Peyer's patch (tissue), 4 donors: ENCODE results near the gene CDK5. TPM values are rescaled to one million over a fixed set of nuclear protein-coding genes. Genes with fewer than 3 reads are reported as not detected.

Experiments
- DNase-seq, 3 donors: peaks; one replicate each; pipeline ENCODE4 v3.0.0-alpha.2; 2017 to 2019
- H3K27ac ChIP-seq, 4 donors: fragments of 200-600 bp; sonication (generic); one replicate each; pipeline ENCODE4 v1.5.1; 2016 to 2019
- H3K27me3 ChIP-seq, 2 donors: fragments of 200-600 bp; sonication (generic); one replicate each; pipeline ENCODE4 v1.5.1; 2019
- H3K36me3 ChIP-seq, 3 donors: fragments of 200-600 bp; sonication (generic); one replicate each; pipeline ENCODE4 v1.5.1; 2016 to 2019
- H3K4me1 ChIP-seq, 4 donors: fragments of 200-600 bp; sonication (generic); one replicate each; pipeline ENCODE4 v1.5.1; 2016 to 2019
- H3K4me3 ChIP-seq, 4 donors: fragments of 200-600 bp; sonication (generic); 1 replicate in 3 of 4; 2 replicates in 1 of 4; pipeline ENCODE4 v1.5.1; 2016 to 2019; ENCODE audit warnings: mild to moderate bottlenecking in 1 of 4
- H3K9me3 ChIP-seq, 4 donors: fragments of 200-600 bp; sonication (generic); one replicate each; pipeline ENCODE4 v1.5.1; 2016 to 2019; ENCODE audit warnings: mild to moderate bottlenecking in 1 of 4
- CTCF ChIP-seq, 6 experiments: fragments of 450-650 bp in 4 of 6; fragments of 200-600 bp in 2 of 6; sonication (generic) in 1 of 6; IDR thresholded peaks; one replicate each; pipeline ENCODE4 v1.5.1; 2017 to 2019; ENCODE audit warnings: antibody characterized with exemption in 6 of 6, mild to moderate bottlenecking in 3 of 6, moderate library complexity in 1 of 6
- POLR2A ChIP-seq, 2 donors: fragments of 450-650 bp; IDR thresholded peaks; one replicate each; pipeline ENCODE4 v1.5.1; 2017; ENCODE audit warnings: antibody characterized with exemption in 2 of 2, mild to moderate bottlenecking in 2 of 2, moderate library complexity in 2 of 2
- total RNA-seq, 4 donors: library from RNA; depleted of rRNA; stranded (reverse); fragments of >200 nt; gene quantifications; one replicate each; pipeline ENCODE4 v1.1.0, GENCODE V29; 2016

Gene CDK5
- total RNA-seq, 4 donors from 2014 or later: 6.9 to 15.4 (median 13.8) TPM

- TF ChIP-seq CTCF (IDR thresholded peaks at IDR 0.05): no peak
- TF ChIP-seq POLR2A (IDR thresholded peaks at IDR 0.05): no peak
- Histone ChIP-seq H3K27me3 (no peaks in the 10 kb centered on the region), H3K4me1 (peaks cover 0 to 13% (median 5%) of the 10 kb centered on the region in 4 donors), H3K27ac (no peak overlapping the region), H3K36me3 (peaks cover 0 to 35% (median 0%) of the 10 kb centered on the region in 3 donors), H3K4me3 (no peak overlapping the region), H3K9me3 (no peaks in the 10 kb centered on the region)
- no peak for DNase-seq
Measured at GRCh38 chr7:151035902-151036301, 21.8 kb downstream of the CDK5 start.

- Histone ChIP-seq H3K27ac (no peak overlapping the region), H3K36me3 (peaks cover 0 to 35% (median 0%) of the 10 kb centered on the region in 3 donors), H3K4me3 (no peak overlapping the region), H3K27me3 (no peaks in the 10 kb centered on the region), H3K9me3 (no peaks in the 10 kb centered on the region), H3K4me1 (peaks cover 0 to 13% (median 5%) of the 10 kb centered on the region in 4 donors)
- no peak for DNase-seq
- TF ChIP-seq CTCF (IDR thresholded peaks at IDR 0.05): no peak
- no peak for TF ChIP-seq POLR2A (IDR thresholded peaks at IDR 0.05)
Measured at GRCh38 chr7:151035026-151035717, 22.5 kb downstream of the CDK5 start.

- Histone ChIP-seq H3K4me1 (peaks cover 0 to 8% (median 3%) of the 10 kb centered on the region in 4 donors), H3K27me3 (no peaks in the 10 kb centered on the region), H3K9me3 (no peaks in the 10 kb centered on the region), H3K36me3 (peaks cover 0 to 35% (median 0%) of the 10 kb centered on the region in 3 donors), H3K27ac (no peak overlapping the region), H3K4me3 (no peak overlapping the region)
- no peak for DNase-seq
- no peak for TF ChIP-seq POLR2A (IDR thresholded peaks at IDR 0.05)
- no peak for TF ChIP-seq CTCF (IDR thresholded peaks at IDR 0.05)
Measured at GRCh38 chr7:151034312-151035025, 23.2 kb downstream of the CDK5 start.

- TF ChIP-seq POLR2A (IDR thresholded peaks at IDR 0.05) (no peak), CTCF (IDR thresholded peaks at IDR 0.05) (no peak)
- no peak for DNase-seq
- Histone ChIP-seq H3K4me1 (peaks cover under 1 to 5% (median 3%) of the 10 kb centered on the region in 4 donors), H3K9me3 (no peaks in the 10 kb centered on the region), H3K36me3 (peaks cover 0 to 35% (median 0%) of the 10 kb centered on the region in 3 donors), H3K27me3 (no peaks in the 10 kb centered on the region), H3K4me3 (no peak overlapping the region), H3K27ac (no peak overlapping the region)
Measured at GRCh38 chr7:151033864-151034249, 23.8 kb downstream of the CDK5 start.

- H3K27ac ChIP-seq: no peak overlapping the region
- H3K36me3 ChIP-seq: peaks cover 0 to 35% (median 0%) of the 10 kb centered on the region in 3 donors
- no peak for TF ChIP-seq CTCF (IDR thresholded peaks at IDR 0.05)
- no peak for TF ChIP-seq POLR2A (IDR thresholded peaks at IDR 0.05)
- H3K4me1 ChIP-seq: peaks cover 0 to 5% (median 3%) of the 10 kb centered on the region in 4 donors
- H3K9me3 ChIP-seq: no peaks in the 10 kb centered on the region
- H3K27me3 ChIP-seq: no peaks in the 10 kb centered on the region
- no peak for DNase-seq
- no peak overlapping the region for H3K4me3 ChIP-seq
Measured at GRCh38 chr7:151032936-151033863, 24.5 kb downstream of the CDK5 start.
